LNCAP (cell line): ENCODE data around the gene MYLK.

Experiments used
- TF ChIP-seq, protein P1 (sequence below): fragments of 450-650 bp; IDR thresholded peaks from 2 replicates; pipeline ENCODE4 v1.5.1; 2017; ENCODE audit warnings: mild to moderate bottlenecking

Gene MYLK

GRCh38 chr3:123834631-123835030 is 49.5 kb downstream of the MYLK start:
- TF ChIP-seq, protein P1, sequence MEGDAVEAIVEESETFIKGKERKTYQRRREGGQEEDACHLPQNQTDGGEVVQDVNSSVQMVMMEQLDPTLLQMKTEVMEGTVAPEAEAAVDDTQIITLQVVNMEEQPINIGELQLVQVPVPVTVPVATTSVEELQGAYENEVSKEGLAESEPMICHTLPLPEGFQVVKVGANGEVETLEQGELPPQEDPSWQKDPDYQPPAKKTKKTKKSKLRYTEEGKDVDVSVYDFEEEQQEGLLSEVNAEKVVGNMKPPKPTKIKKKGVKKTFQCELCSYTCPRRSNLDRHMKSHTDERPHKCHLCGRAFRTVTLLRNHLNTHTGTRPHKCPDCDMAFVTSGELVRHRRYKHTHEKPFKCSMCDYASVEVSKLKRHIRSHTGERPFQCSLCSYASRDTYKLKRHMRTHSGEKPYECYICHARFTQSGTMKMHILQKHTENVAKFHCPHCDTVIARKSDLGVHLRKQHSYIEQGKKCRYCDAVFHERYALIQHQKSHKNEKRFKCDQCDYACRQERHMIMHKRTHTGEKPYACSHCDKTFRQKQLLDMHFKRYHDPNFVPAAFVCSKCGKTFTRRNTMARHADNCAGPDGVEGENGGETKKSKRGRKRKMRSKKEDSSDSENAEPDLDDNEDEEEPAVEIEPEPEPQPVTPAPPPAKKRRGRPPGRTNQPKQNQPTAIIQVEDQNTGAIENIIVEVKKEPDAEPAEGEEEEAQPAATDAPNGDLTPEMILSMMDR: no peak

- TF ChIP-seq, protein P1: no peak
Observed at GRCh38 chr3:123833398-123833785, 50.7 kb downstream of the MYLK start.

- TF ChIP-seq, protein P1: no peak
Observed at GRCh38 chr3:123832692-123833397, 51.3 kb downstream of the MYLK start.

DNA sequence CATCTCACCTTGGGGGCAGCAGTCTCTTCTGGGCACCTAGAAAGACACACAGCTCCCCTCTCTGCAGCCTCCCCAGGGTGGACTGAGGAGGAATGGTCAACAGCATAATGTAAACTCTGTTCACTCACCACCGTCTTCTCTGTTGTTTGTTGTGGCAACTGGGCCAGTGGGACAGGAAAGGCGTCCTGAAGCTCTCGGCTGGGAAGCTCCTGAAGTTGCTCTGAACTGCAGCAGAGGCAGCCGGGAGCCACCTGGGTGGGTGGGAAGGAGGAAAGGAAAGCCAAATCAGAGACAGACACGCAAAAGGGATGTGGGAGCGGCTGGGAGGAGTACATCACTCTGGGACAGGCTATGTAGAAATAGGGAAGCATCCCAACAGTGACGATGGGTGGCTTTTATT is 52.7 kb downstream of the MYLK start:
- TF ChIP-seq, protein P1: no peak

DNA sequence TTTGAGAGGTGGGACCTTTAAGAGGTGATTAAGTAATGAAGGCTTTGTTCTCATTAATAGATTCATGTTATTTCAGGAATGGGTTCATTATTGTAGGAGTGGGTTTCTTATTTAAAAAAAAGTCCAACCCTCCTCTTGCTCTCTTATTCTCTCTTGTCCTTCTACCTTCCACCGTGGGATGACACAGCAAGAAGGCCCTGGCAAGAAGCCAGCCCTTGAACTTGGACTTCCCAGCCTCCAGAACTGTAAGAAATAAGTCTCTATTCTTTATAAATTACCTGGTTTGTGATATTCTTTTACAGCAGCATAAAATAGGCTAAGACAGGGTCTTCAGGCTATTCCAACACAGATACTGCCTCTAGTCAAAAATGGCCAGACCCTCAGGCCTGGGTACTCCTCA is 62.2 kb downstream of the MYLK start:
- TF ChIP-seq, protein P1: no peak

DNA sequence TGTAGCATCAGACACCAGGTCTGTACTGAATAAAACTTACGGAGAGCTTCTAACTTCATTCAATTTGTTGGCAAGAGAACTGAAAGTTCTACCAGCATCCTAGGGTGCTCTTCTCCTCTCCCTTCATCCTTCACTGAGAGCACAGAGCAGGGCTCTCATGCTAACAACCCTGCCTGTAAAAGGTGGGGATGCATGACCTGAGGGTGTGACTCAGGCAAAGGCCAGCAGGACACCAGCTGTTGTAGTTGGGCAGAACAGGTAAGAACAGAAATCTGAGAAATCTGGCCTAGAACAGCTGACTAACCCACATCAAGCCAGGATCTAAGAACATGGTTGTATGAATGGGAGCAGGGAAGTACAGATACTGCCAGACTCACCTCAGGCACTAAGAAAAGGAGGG is 64.2 kb downstream of the MYLK start:
- TF ChIP-seq, protein P1: no peak

DNA sequence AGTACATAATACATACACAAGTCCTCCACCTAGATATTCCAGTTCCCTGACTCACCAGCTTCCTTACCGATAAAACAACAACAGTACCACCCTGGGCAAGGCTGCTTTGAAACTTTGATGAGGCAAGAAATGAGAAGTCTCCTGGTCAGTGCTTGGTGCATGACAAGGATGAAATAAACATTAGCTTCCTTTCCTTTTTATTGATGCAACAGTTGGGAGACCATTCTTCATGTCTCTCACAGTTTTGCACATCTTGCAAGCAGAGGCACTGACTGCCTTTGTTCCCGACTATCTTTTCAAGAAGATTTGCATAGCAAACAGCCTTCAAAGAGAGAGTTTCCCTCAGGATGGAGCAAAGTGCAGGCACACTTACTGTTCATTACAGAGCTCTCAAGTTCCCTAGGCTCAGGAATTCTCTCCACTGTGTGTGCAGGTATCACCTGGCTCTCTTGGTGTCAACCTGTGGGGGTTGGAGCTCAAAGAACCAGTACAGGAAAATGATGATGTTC is 65.2 kb downstream of the MYLK start:
- TF ChIP-seq, protein P1: no peak
